GM12878 (cell line): ENCODE data around the gene CKS1B. TPM values are rescaled to one million over a fixed set of nuclear protein-coding genes. Genes with fewer than 3 reads are reported as not detected.

Source experiments
- EGR1 ChIP-seq, 2 experiments: IDR thresholded peaks; 1 replicate in 1 of 2; 2 replicates in 1 of 2; pipeline ENCODE4 v1.6.1; 2011 to 2012; ENCODE audit warnings: low read depth in 2 of 2, low read length in 2 of 2, borderline replicate concordance in 1 of 2, mild to moderate bottlenecking in 1 of 2, moderate library complexity in 1 of 2
- EZH2 ChIP-seq: IDR thresholded peaks from 2 replicates; pipeline ENCODE4 v1.6.1; 2012; ENCODE audit warnings: low read depth, mild to moderate bottlenecking, control low read depth, inconsistent platforms, low read length, borderline replicate concordance; ENCODE audit not compliant: control insufficient read depth
- JUNB ChIP-seq: IDR thresholded peaks from 2 replicates; pipeline ENCODE4 v1.6.1; 2016; ENCODE audit warnings: antibody characterized with exemption, mild to moderate bottlenecking
- KLF5 ChIP-seq: fragments of 450-650 bp; IDR thresholded peaks from 2 replicates; pipeline ENCODE4 v1.6.1; 2014; ENCODE audit warnings: mild to moderate bottlenecking; ENCODE audit not compliant: partially characterized antibody
- SRF ChIP-seq, 2 experiments: IDR thresholded peaks; 2 replicates each; pipeline ENCODE4 v1.6.1; 2011; ENCODE audit warnings: low read depth in 2 of 2, low read length in 2 of 2, mild to moderate bottlenecking in 1 of 2, moderate library complexity in 1 of 2
- ZNF274 ChIP-seq: IDR thresholded peaks from one replicate; pipeline ENCODE4 v1.8.0; 2011; ENCODE audit not compliant: insufficient read length, insufficient read depth
- polyA plus RNA-seq, 11 experiments: library from polyadenylated mRNA; depleted of rRNA in 4 of 11; unstranded in 6 of 11; stranded (reverse) in 5 of 11; fragments of >200 nt; fragmentation: Nextera tagmentation in 4 of 11; fragmentation: Illumina TruSeq in 1 of 11; extraction: Ambion mirVana in 4 of 11; extraction: Trizol in 1 of 11; gene quantifications; 1 replicate in 1 of 11; 2 replicates in 10 of 11; pipeline versions ENCODE4 v1.2.1 to v1.2.3, GENCODE V29; 2011 to 2016; ENCODE audit warnings: inconsistent platforms in 2 of 11, missing spikeins in 2 of 11, low read depth in 1 of 11
- total RNA-seq, 4 experiments: library from RNA; depleted of rRNA in 3 of 4; stranded (reverse); fragments of >200 nt in 3 of 4; fragmentation: Illumina TruSeq in 1 of 4; extraction: Trizol in 1 of 4; gene quantifications; 2 replicates each; pipeline versions ENCODE4 v1.2.1 to v1.2.3, GENCODE V29; 2013 to 2021
- TF ChIP-seq, protein P1 (sequence below): fragments of 450-650 bp; IDR thresholded peaks from 2 replicates; pipeline ENCODE4 v1.6.1; 2017; ENCODE audit warnings: mild to moderate bottlenecking, moderate library complexity

CKS1B gene
- total and polyA plus RNA-seq, 10 of the 15 experiments (the other 5 are each of a cell fraction or from before 2014, with no cell fraction given) = 125 to 608 (median 364) TPM

DNA sequence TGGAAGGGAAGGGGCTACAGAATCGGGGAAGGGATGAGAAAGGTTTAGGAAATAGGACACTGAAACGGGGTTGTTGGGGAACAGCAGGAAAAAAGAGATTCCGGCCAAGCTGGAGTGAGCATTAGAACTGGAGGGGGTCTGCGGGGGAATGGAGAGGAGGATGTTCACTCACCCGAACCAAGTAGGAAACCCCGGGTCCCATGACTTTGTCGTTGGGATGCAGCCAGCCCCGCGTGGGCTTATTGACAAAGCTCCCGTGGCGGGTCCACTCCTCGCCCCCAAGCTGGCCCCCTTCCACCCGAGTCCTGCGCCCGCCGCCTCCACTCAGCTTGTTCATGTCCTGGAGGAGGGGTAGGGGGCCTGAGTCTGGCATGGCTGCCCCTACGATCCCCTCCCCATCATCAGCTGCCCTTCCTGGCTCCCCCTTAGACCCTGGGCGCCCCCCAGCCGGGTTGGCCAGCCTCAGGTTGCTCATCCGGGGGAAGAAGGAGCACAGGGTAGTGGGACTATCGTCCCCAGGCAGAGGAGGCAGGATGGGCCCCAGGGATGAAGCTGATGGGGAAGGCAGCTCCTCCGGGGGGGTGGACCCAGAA is 4.5 kb upstream of the CKS1B start (continued):
- TF ChIP-seq EGR1 (IDR thresholded peaks at IDR 0.05; ENCODE audit: borderline replicate concordance in 1 of 2, low read depth in 2 of 2, low read length in 2 of 2) (no peak), ZNF274 (no peak), SRF (IDR thresholded peaks at IDR 0.05; ENCODE audit: low read depth in 2 of 2, low read length in 2 of 2) (no peak), EZH2 (no peak), KLF5 (no peak), JUNB (no peak)
- TF ChIP-seq, protein P1, sequence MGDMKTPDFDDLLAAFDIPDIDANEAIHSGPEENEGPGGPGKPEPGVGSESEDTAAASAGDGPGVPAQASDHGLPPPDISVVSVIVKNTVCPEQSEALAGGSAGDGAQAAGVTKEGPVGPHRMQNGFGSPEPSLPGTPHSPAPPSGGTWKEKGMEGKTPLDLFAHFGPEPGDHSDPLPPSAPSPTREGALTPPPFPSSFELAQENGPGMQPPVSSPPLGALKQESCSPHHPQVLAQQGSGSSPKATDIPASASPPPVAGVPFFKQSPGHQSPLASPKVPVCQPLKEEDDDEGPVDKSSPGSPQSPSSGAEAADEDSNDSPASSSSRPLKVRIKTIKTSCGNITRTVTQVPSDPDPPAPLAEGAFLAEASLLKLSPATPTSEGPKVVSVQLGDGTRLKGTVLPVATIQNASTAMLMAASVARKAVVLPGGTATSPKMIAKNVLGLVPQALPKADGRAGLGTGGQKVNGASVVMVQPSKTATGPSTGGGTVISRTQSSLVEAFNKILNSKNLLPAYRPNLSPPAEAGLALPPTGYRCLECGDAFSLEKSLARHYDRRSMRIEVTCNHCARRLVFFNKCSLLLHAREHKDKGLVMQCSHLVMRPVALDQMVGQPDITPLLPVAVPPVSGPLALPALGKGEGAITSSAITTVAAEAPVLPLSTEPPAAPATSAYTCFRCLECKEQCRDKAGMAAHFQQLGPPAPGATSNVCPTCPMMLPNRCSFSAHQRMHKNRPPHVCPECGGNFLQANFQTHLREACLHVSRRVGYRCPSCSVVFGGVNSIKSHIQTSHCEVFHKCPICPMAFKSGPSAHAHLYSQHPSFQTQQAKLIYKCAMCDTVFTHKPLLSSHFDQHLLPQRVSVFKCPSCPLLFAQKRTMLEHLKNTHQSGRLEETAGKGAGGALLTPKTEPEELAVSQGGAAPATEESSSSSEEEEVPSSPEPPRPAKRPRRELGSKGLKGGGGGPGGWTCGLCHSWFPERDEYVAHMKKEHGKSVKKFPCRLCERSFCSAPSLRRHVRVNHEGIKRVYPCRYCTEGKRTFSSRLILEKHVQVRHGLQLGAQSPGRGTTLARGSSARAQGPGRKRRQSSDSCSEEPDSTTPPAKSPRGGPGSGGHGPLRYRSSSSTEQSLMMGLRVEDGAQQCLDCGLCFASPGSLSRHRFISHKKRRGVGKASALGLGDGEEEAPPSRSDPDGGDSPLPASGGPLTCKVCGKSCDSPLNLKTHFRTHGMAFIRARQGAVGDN = no peak
- TF ChIP-seq, all 136 proteins: peak for 0
